ENCODE measurements around the gene PCDH9. TPM values are rescaled to one million over a fixed set of nuclear protein-coding genes. Genes with fewer than 3 reads are reported as not detected.
A peak's percentile ranks its signal among the peaks of the same experiment; 100 is the strongest.

Gene PCDH9
- total and polyA plus RNA-seq, 2 experiments from 2014 or later, result 0.31 to 0.52 TPM

GRCh38 chr13:66847541-66847940, 382.6 kb downstream of the PCDH9 start (continued):
- no peak for TF ChIP-seq REST (IDR thresholded peaks at IDR 0.05; ENCODE audit: unreplicated experiment)
- TF ChIP-seq POLR2AphosphoS5 (IDR thresholded peaks at IDR 0.05; ENCODE audit: low read depth), result no peak

GRCh38 chr13:66845393-66845792, 384.7 kb downstream of the PCDH9 start:
- H3K79me2 ChIP-seq (replicated peaks; ENCODE audit: insufficient read depth), result no peaks in the 10 kb centered on the region
- peak overlapping the region; percentile 54 for H2AFZ ChIP-seq
- H4K20me1 ChIP-seq (replicated peaks; ENCODE audit: insufficient read depth), result no peaks in the 10 kb centered on the region
- Mint-ChIP-seq H3K4me1 (peaks cover 4% of the 10 kb centered on the region; the same call in 2 of the 3 replicates), H3K9me3 (no peaks in the 10 kb centered on the region), H3K4me3 (no peak overlapping the region), H3K27ac (no peak overlapping the region), H3K27me3 (ENCODE audit: insufficient read depth, low read depth, poor library complexity) (no peaks in the 10 kb centered on the region), H3K36me3 (ENCODE audit: low read depth) (no peaks in the 10 kb centered on the region)
- DNase-seq (ENCODE audit: low spot score), result no peak
- no peaks in the 10 kb centered on the region for H3K27me3 ChIP-seq (ENCODE audit: insufficient read depth)
- no peak for TF ChIP-seq ZNF462 (CRISPR knock-in tag; IDR thresholded peaks at IDR 0.05)
- TF ChIP-seq ZNF331 (CRISPR knock-in tag; IDR thresholded peaks at IDR 0.05; ENCODE audit: low read depth), result no peak
- TF ChIP-seq ZNF114 (CRISPR knock-in tag; IDR thresholded peaks at IDR 0.05), result no peak
- no peak for TF ChIP-seq CREB1 (CRISPR knock-in tag; IDR thresholded peaks at IDR 0.05; ENCODE audit: low read depth)
- TF ChIP-seq JUNB (IDR thresholded peaks at IDR 0.05; ENCODE audit: unreplicated experiment), result no peak
- TF ChIP-seq EZH2 (IDR thresholded peaks at IDR 0.05; ENCODE audit: low read depth, unreplicated experiment), result no peak
- TF ChIP-seq NANOG (IDR thresholded peaks at IDR 0.05; ENCODE audit: borderline replicate concordance), result no peak
- no peak for TF ChIP-seq REST (IDR thresholded peaks at IDR 0.05; ENCODE audit: unreplicated experiment)
- no peak for TF ChIP-seq STAT1 (IDR thresholded peaks at IDR 0.05; ENCODE audit: unreplicated experiment)
- no peak overlapping the region for H3K4me3 ChIP-seq
- H3K9me2 ChIP-seq (ENCODE audit: insufficient read depth), result no peaks in the 10 kb centered on the region
- no peaks in the 10 kb centered on the region for H3K4me1 ChIP-seq (ENCODE audit: insufficient read depth)
- H3F3A ChIP-seq (replicated peaks; ENCODE audit: low read depth), result no peaks in the 10 kb centered on the region
- H3K27ac ChIP-seq (ENCODE audit: low read depth), result no peak overlapping the region
- peak; percentile 47; the same call in 2 of the 3 replicates for ATAC-seq
- no peaks in the 10 kb centered on the region for H3K36me3 ChIP-seq (ENCODE audit: insufficient read depth)
- no peak overlapping the region for H3K4me2 ChIP-seq

Measured in GM23338 (cell line).